ENCODE data around the gene C1orf141.
"Not testable (repeated sequence)": the region's sequence is repeated elsewhere in the genome, so short reads cannot be mapped to it uniquely, and the experiment has no call there.

The C1orf141 gene

GRCh38 chr1:67143966-67144365 is 9.2 kb upstream of the C1orf141 start:
- H3K4me3 ChIP-seq (replicated peaks; ENCODE audit: low read depth, low read length), result no peak overlapping the region
- H3K27me3 ChIP-seq (replicated peaks; ENCODE audit: control insufficient read depth, insufficient read depth, low read length), result no peaks in the 10 kb centered on the region
- TF ChIP-seq, protein P1, sequence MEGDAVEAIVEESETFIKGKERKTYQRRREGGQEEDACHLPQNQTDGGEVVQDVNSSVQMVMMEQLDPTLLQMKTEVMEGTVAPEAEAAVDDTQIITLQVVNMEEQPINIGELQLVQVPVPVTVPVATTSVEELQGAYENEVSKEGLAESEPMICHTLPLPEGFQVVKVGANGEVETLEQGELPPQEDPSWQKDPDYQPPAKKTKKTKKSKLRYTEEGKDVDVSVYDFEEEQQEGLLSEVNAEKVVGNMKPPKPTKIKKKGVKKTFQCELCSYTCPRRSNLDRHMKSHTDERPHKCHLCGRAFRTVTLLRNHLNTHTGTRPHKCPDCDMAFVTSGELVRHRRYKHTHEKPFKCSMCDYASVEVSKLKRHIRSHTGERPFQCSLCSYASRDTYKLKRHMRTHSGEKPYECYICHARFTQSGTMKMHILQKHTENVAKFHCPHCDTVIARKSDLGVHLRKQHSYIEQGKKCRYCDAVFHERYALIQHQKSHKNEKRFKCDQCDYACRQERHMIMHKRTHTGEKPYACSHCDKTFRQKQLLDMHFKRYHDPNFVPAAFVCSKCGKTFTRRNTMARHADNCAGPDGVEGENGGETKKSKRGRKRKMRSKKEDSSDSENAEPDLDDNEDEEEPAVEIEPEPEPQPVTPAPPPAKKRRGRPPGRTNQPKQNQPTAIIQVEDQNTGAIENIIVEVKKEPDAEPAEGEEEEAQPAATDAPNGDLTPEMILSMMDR (IDR thresholded peaks at IDR 0.05; ENCODE audit: insufficient read depth, low read length, poor library complexity, severe bottlenecking), result no peak
- no peak for DNase-seq (ENCODE audit: extremely low read depth, insufficient read length)
- H3K36me3 ChIP-seq (ENCODE audit: control insufficient read depth, insufficient read depth, low read length), result no peaks in the 10 kb centered on the region

GRCh38 chr1:67142931-67143330 is 8.2 kb upstream of the C1orf141 start:
- Histone ChIP-seq H3K4me3 (replicated peaks; ENCODE audit: low read depth, low read length) (no peak overlapping the region), H3K27me3 (replicated peaks; ENCODE audit: control insufficient read depth, insufficient read depth, low read length) (no peaks in the 10 kb centered on the region), H3K36me3 (ENCODE audit: control insufficient read depth, insufficient read depth, low read length) (no peaks in the 10 kb centered on the region)
- no peak for DNase-seq (ENCODE audit: extremely low read depth, insufficient read length)
- TF ChIP-seq, protein P1 (IDR thresholded peaks at IDR 0.05; ENCODE audit: insufficient read depth, low read length, poor library complexity, severe bottlenecking), result no peak

DNA sequence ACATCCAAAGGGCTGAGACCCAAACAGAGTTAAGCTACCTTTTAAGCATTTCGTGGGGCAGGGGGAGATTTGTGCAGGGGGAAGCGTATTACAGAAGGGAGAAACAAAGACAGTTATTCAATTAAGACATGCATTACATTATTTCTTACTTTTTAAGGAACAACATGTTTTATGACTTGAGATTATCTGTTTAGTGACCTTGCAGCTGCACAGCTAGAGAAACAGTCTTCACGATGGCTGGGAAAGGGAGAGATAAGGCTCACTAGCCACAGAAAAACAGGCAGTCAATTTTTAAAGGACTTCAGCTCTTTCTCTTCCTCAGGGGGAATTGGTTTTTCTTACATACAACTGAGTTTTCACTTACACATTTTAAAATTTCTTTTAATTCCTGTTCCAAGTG is 7.1 kb upstream of the C1orf141 start:
- not testable (repeated sequence) for H3K36me3 ChIP-seq (ENCODE audit: control insufficient read depth, insufficient read depth, low read length); H3K4me3 ChIP-seq (replicated peaks; ENCODE audit: low read depth, low read length); H3K27me3 ChIP-seq (replicated peaks; ENCODE audit: control insufficient read depth, insufficient read depth, low read length); DNase-seq (ENCODE audit: extremely low read depth, insufficient read length)

DNA sequence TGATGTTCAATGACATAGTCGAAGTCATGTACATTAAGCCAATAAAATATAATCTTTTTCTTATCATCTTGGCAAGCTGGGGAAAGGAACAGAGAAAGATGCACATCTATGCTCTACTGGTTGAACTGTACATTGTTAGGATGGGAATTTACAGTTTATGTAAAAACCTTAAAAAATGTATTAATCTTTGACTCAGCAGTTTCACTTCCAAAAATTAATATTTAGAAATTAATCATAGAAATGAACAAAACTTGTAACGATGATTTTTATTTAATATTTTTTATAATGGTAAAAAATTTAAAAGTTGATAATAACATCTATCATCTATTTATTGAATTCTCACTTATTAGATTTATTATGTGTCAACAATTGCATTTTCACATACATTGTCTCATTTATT is 5.7 kb upstream of the C1orf141 start:
- no peak overlapping the region for H3K4me3 ChIP-seq (replicated peaks; ENCODE audit: low read depth, low read length)
- H3K36me3 ChIP-seq (ENCODE audit: control insufficient read depth, insufficient read depth, low read length), result no peaks in the 10 kb centered on the region
- TF ChIP-seq, protein P1 (IDR thresholded peaks at IDR 0.05; ENCODE audit: insufficient read depth, low read length, poor library complexity, severe bottlenecking), result no peak
- DNase-seq (ENCODE audit: extremely low read depth, insufficient read length), result no peak
- H3K27me3 ChIP-seq (replicated peaks; ENCODE audit: control insufficient read depth, insufficient read depth, low read length), result no peaks in the 10 kb centered on the region

DNA sequence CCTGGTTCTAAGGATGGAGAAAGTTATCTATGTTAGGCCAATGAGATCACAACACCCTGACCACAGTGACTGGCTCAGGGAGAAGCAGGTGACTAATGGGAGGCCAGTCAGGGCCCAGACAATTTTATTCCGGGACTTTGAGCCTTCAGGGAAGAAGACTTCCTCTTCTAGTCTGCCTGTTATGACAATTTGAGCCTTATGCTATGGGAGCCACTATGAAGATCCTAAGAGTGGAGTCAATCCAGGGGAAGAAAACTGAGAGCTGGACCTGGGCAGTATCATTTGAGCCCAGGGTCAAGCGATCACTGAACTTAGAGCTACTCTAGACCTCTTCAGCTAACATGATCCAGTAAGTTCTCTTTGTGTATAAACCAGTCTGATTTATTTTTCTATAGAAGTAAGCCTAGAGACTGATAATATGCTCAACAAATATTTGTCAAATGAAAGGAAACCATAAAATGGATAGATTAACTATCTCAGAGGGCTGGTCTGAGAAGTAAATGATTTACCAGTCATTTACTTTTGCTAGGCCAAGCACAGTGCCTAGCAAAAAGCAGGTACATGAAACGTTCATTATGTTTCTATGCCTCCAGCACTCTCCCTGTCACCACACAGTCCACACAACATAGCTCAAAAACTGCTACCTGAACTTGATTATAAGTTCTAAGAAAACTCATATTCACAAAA is 4.2 kb upstream of the C1orf141 start:
- no peak for DNase-seq (ENCODE audit: extremely low read depth, insufficient read length)
- H3K4me3 ChIP-seq (replicated peaks; ENCODE audit: low read depth, low read length), result no peak overlapping the region
- TF ChIP-seq, protein P1 (IDR thresholded peaks at IDR 0.05; ENCODE audit: insufficient read depth, low read length, poor library complexity, severe bottlenecking), result no peak
- no peaks in the 10 kb centered on the region for H3K27me3 ChIP-seq (replicated peaks; ENCODE audit: control insufficient read depth, insufficient read depth, low read length)
- H3K36me3 ChIP-seq (ENCODE audit: control insufficient read depth, insufficient read depth, low read length), result no peaks in the 10 kb centered on the region

DNA sequence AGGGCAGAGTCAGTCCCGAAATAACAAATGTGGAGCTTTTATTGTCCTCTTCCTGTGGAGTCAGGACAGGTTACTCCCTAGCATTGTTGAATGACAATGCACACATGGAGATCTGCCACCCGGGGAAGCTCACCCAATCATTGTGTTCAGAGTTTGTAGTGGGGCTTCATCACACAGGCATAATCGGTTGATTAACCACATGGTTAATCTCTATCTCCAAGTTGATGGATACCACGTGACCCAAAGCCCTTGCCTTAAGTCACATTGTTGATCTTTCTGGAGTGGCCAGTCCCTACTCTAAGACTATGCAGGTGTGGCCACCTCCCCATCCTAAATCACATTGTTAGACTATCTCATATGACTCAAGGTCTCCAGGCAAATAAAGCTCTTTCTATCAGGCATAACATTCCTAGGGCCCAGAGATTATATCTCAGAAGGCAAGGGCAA is 2.6 kb upstream of the C1orf141 start:
- H3K36me3 ChIP-seq (ENCODE audit: control insufficient read depth, insufficient read depth, low read length), result no peaks in the 10 kb centered on the region
- H3K27me3 ChIP-seq (replicated peaks; ENCODE audit: control insufficient read depth, insufficient read depth, low read length), result no peaks in the 10 kb centered on the region
- TF ChIP-seq, protein P1 (IDR thresholded peaks at IDR 0.05; ENCODE audit: insufficient read depth, low read length, poor library complexity, severe bottlenecking), result no peak
- no peak for DNase-seq (ENCODE audit: extremely low read depth, insufficient read length)
- H3K4me3 ChIP-seq (replicated peaks; ENCODE audit: low read depth, low read length), result no peak overlapping the region

All from GM06990 (cell line).